HFFc6 (cell line): ENCODE data around the gene CFAP70. TPM values are rescaled to one million over a fixed set of nuclear protein-coding genes. Genes with fewer than 3 reads are reported as not detected.
A peak's percentile ranks its signal among the peaks of the same experiment; 100 is the strongest.

Source experiments
- DNase-seq: peaks from one replicate; pipeline ENCODE4 v3.0.0-alpha.2; 2018
- H3K27ac Mint-ChIP-seq: 2 replicates; pipeline ENCODE4 v1.8.0; 2020; ENCODE audit warnings: mild to moderate bottlenecking, mixed read lengths
- H3K27me3 Mint-ChIP-seq: 2 replicates; pipeline ENCODE4 v1.8.0; 2021; ENCODE audit warnings: mild to moderate bottlenecking, moderate library complexity, mixed read lengths; ENCODE audit not compliant: insufficient read depth
- H3K36me3 Mint-ChIP-seq: 2 replicates; pipeline ENCODE4 v1.8.0; 2021; ENCODE audit warnings: low read depth, mixed read lengths
- H3K4me1 Mint-ChIP-seq: 2 replicates; pipeline ENCODE4 v1.8.0; 2020; ENCODE audit warnings: low read depth, mixed read lengths
- H3K4me3 Mint-ChIP-seq: 2 replicates; pipeline ENCODE4 v1.8.0; 2020; ENCODE audit warnings: mild to moderate bottlenecking, moderate library complexity, mixed read lengths
- H3K9me3 Mint-ChIP-seq: 2 replicates; pipeline ENCODE4 v1.8.0; 2020; ENCODE audit warnings: mild to moderate bottlenecking, mixed read lengths
- CTCF ChIP-seq: fragments of 200-600 bp; sonication (generic); IDR thresholded peaks from 2 replicates; pipeline ENCODE4 v1.5.0; 2021; ENCODE audit warnings: antibody characterized with exemption, mild to moderate bottlenecking
- total RNA-seq, 6 experiments: library from RNA; stranded (reverse); fragmentation: NEBNext Ultra II Directional; extraction: Animal tissue kit (Norgen Biotek cat#: 25700); gene quantifications; 2 replicates in 1 of 6; 3 replicates in 5 of 6; pipeline ENCODE4 v1.2.3, GENCODE V29; 2021

The CFAP70 gene
- total RNA-seq, 6 experiments from 2014 or later, result 0.13 to 0.43 (median 0.21) TPM

GRCh38 chr10:73289958-73290357 lies 68.7 kb downstream of the CFAP70 start:
- H3K27me3 Mint-ChIP-seq, result peaks cover 6% of the 10 kb centered on the region
- H3K9me3 Mint-ChIP-seq, result peaks cover 4% of the 10 kb centered on the region; the same call in 1 of the 2 replicates
- no peak overlapping the region for H3K27ac Mint-ChIP-seq
- TF ChIP-seq CTCF, result no peak
- no peak for DNase-seq
- peaks cover 3% of the 10 kb centered on the region; the same call in 1 of the 2 replicates for H3K36me3 Mint-ChIP-seq
- H3K4me3 Mint-ChIP-seq, result no peak overlapping the region
- no peaks in the 10 kb centered on the region for H3K4me1 Mint-ChIP-seq

GRCh38 chr10:73287441-73287840 lies 71.2 kb downstream of the CFAP70 start:
- Mint-ChIP-seq H3K27me3 (peaks cover 5% of the 10 kb centered on the region), H3K9me3 (peaks cover 4% of the 10 kb centered on the region; the same call in 1 of the 2 replicates), H3K27ac (no peak overlapping the region), H3K4me3 (no peak overlapping the region), H3K36me3 (peaks cover 3% of the 10 kb centered on the region; the same call in 1 of the 2 replicates), H3K4me1 (no peaks in the 10 kb centered on the region)
- TF ChIP-seq CTCF, result no peak
- no peak for DNase-seq

GRCh38 chr10:73281097-73281496 lies 77.6 kb downstream of the CFAP70 start:
- no peaks in the 10 kb centered on the region for H3K36me3 Mint-ChIP-seq
- no peak overlapping the region for H3K4me3 Mint-ChIP-seq
- no peak for TF ChIP-seq CTCF
- H3K4me1 Mint-ChIP-seq, result peaks cover 6% of the 10 kb centered on the region
- no peaks in the 10 kb centered on the region for H3K9me3 Mint-ChIP-seq
- no peak for DNase-seq
- peaks cover 11% of the 10 kb centered on the region for H3K27me3 Mint-ChIP-seq
- no peak overlapping the region for H3K27ac Mint-ChIP-seq

- H3K9me3 Mint-ChIP-seq, result peaks cover under 1% of the 10 kb centered on the region; the same call in 1 of the 2 replicates
- H3K27me3 Mint-ChIP-seq, result peaks cover 15% of the 10 kb centered on the region; the same call in 1 of the 2 replicates
- no peak for TF ChIP-seq CTCF
- peaks cover 33% of the 10 kb centered on the region for H3K4me1 Mint-ChIP-seq
- H3K36me3 Mint-ChIP-seq, result no peaks in the 10 kb centered on the region
- no peak overlapping the region for H3K27ac Mint-ChIP-seq
- H3K4me3 Mint-ChIP-seq, result no peak overlapping the region
- DNase-seq, result no peak
Measured at GRCh38 chr10:73264423-73264822, 94.2 kb downstream of the CFAP70 start.

GRCh38 chr10:73263693-73264347 lies 94.8 kb downstream of the CFAP70 start:
- Mint-ChIP-seq H3K27ac (no peak overlapping the region), H3K9me3 (peaks cover 6% of the 10 kb centered on the region), H3K4me1 (peaks cover 33% of the 10 kb centered on the region), H3K36me3 (peaks cover 6% of the 10 kb centered on the region; the same call in 1 of the 2 replicates), H3K27me3 (peaks cover 9% of the 10 kb centered on the region; the same call in 1 of the 2 replicates), H3K4me3 (no peak overlapping the region)
- peak; percentile 85 for TF ChIP-seq CTCF
- peak; percentile 37 for DNase-seq
